HepG2 (cell line): ENCODE results near the gene RAB30. TPM values are rescaled to one million over a fixed set of nuclear protein-coding genes. Genes with fewer than 3 reads are reported as not detected.

Source experiments
- ATAC-seq: fragments of 200-7000 bp; cut with Tn5 transposase; 3 replicates; pipeline ENCODE4 v1.9.1; 2020; ENCODE audit warnings: mild to moderate bottlenecking, moderate library complexity
- BruUV-seq: library from RNA; stranded (reverse); fragments of 400-500 nt; replicated peaks from 2 replicates; lab custom pipeline; 2021; lab: Mats Ljungman, UMichigan
- CTCF ChIA-PET: fragments of 300-600 bp; formaldehyde crosslinking; extraction: SDS; loops from one replicate; lab custom pipeline; 2021; ENCODE audit warnings: low total read pairs, inconsistent platforms, low intra/inter-chr PET ratio; lab: Yijun Ruan, JAX
- POLR2A ChIA-PET: fragments of 350-600 bp; sonication (Branson Sonifier 250); formaldehyde crosslinking; loops from one replicate; lab custom pipeline; 2020; ENCODE audit warnings: antibody characterized with exemption, inconsistent platforms; lab: Yijun Ruan, JAX
- DNase-seq: peaks from one replicate; pipeline ENCODE4 v3.0.0-alpha.2; 2015; ENCODE audit warnings: low spot score
- FAIRE-seq: peaks from 3 replicates; lab custom pipeline; 2011; peaks lifted over from hg19 to GRCh38; lab: Jason Lieb, UNC
- H2AFZ ChIP-seq: one replicate; pipeline ENCODE4 v1.6.1; 2011; ENCODE audit warnings: low read length, inconsistent platforms
- H3K27ac ChIP-seq: fragments of 300-600 bp; 3 replicates; pipeline ENCODE4 v1.8.0; 2011; ENCODE audit warnings: mixed run types, mild to moderate bottlenecking, mixed read lengths, low read length, inconsistent platforms; ENCODE audit not compliant: insufficient read depth; ENCODE audit errors: extremely low read length
- H3K27me3 ChIP-seq, 2 experiments: fragments of 200-600 bp in 1 of 2; 2 replicates in 1 of 2; 3 replicates in 1 of 2; pipeline versions ENCODE4 v1.6.0 to v1.8.0; 2011; ENCODE audit warnings: low read length in 2 of 2, mild to moderate bottlenecking in 2 of 2, moderate library complexity in 2 of 2, inconsistent platforms in 1 of 2; ENCODE audit not compliant: insufficient read depth in 2 of 2, control insufficient read depth in 1 of 2
- H3K36me3 ChIP-seq, 2 experiments: fragments of 200-600 bp in 1 of 2; replicated peaks in 1 of 2; 2 replicates in 1 of 2; 3 replicates in 1 of 2; pipeline versions ENCODE4 v1.5.1 to v1.8.0; 2011; ENCODE audit warnings: low read length in 2 of 2, inconsistent platforms in 1 of 2; ENCODE audit not compliant: insufficient read depth in 2 of 2, control insufficient read depth in 1 of 2
- H3K4me1 ChIP-seq: 2 replicates; pipeline ENCODE4 v1.5.1; 2012; ENCODE audit warnings: low read length, inconsistent platforms; ENCODE audit not compliant: insufficient read depth
- H3K4me2 ChIP-seq: 2 replicates; pipeline ENCODE4 v1.6.0; 2011; ENCODE audit warnings: low read depth, low read length, inconsistent platforms
- H3K4me3 ChIP-seq, 3 experiments: fragments of 200-600 bp in 1 of 3; sonication (generic), shearing (Covaris generic) in 1 of 3; replicated peaks in 1 of 3; 2 replicates each; pipeline ENCODE4 v1.5.1; 2011 to 2016; ENCODE audit warnings: low read length in 3 of 3, inconsistent platforms in 2 of 3, low read depth in 2 of 3, mild to moderate bottlenecking in 2 of 3, control low read depth in 1 of 3, mixed read lengths in 1 of 3; ENCODE audit not compliant: insufficient read depth in 1 of 3
- H3K79me2 ChIP-seq: one replicate; pipeline ENCODE4 v1.6.1; 2011; ENCODE audit warnings: low read length, inconsistent platforms; ENCODE audit not compliant: insufficient read depth
- H3K9ac ChIP-seq: 2 replicates; pipeline ENCODE4 v1.6.0; 2011; ENCODE audit warnings: mild to moderate bottlenecking, low read depth, low read length, inconsistent platforms; ENCODE audit not compliant: insufficient read depth
- H3K9me3 ChIP-seq: 2 replicates; pipeline ENCODE4 v1.5.1; 2012; ENCODE audit warnings: mild to moderate bottlenecking, low read length
- H4K20me1 ChIP-seq: 2 replicates; pipeline ENCODE4 v1.6.0; 2011; ENCODE audit warnings: inconsistent platforms, mild to moderate bottlenecking, low read length, moderate library complexity; ENCODE audit not compliant: insufficient read depth
- KDM3A ChIP-seq: IDR thresholded peaks from 2 replicates; pipeline ENCODE4 v1.6.1; 2018; ENCODE audit warnings: low read depth, missing compliant biosample characterization
- MLLT10 ChIP-seq: sonication (generic); formaldehyde crosslinking; IDR thresholded peaks from 2 replicates; pipeline ENCODE4 v1.4.0; 2020; ENCODE audit warnings: missing genetic modification reagents
- MTF1 ChIP-seq: sonication (generic); formaldehyde crosslinking; IDR thresholded peaks from 2 replicates; pipeline ENCODE4 v1.5.0; 2020; ENCODE audit warnings: missing genetic modification reagents
- YEATS2 ChIP-seq: sonication (generic); formaldehyde crosslinking; IDR thresholded peaks from 2 replicates; pipeline ENCODE4 v1.4.0; 2020; ENCODE audit warnings: missing genetic modification reagents, borderline replicate concordance
- ZNF282 ChIP-seq: fragments of 450-650 bp; IDR thresholded peaks from 2 replicates; pipeline ENCODE4 v1.6.1; 2018; ENCODE audit not compliant: partially characterized antibody
- ZNF382 ChIP-seq: sonication (generic); formaldehyde crosslinking; IDR thresholded peaks from 2 replicates; pipeline ENCODE4 v1.5.0; 2020; ENCODE audit warnings: missing genetic modification reagents, mild to moderate bottlenecking, borderline replicate concordance
- ZNF543 ChIP-seq: sonication (generic); formaldehyde crosslinking; IDR thresholded peaks from 2 replicates; pipeline ENCODE4 v1.4.0; 2020; ENCODE audit warnings: mild to moderate bottlenecking, missing genetic modification reagents
- ZNF616 ChIP-seq: sonication (generic); formaldehyde crosslinking; IDR thresholded peaks from 2 replicates; pipeline ENCODE4 v1.5.0; 2020; ENCODE audit warnings: low read depth, mild to moderate bottlenecking, missing genetic modification reagents
- ZNF713 ChIP-seq: sonication (generic); formaldehyde crosslinking; IDR thresholded peaks from 2 replicates; pipeline ENCODE4 v1.4.0; 2020; ENCODE audit warnings: mild to moderate bottlenecking, missing genetic modification reagents
- WGBS: methylation state at CpG from one replicate; pipeline ENCODE4 v1.1.6; 2017; ENCODE audit warnings: low lambda C conversion rate; 5-methylcytosine and 5-hydroxymethylcytosine counted together
- in situ Hi-C: cut with HindIII; loops from 2 replicates; pipeline ENCODE4 v1.10.0; 2017; ENCODE audit warnings: low pct_unique_long_range_greater_than_20kb; ENCODE audit not compliant: extremely low pct_ligation_motif_present
- intact Hi-C: fragments of 100-400 bp; cut with micrococcal nuclease; formaldehyde crosslinking; loops from one replicate; pipeline ENCODE4 v1.10.0; 2022; ENCODE audit not compliant: unreplicated experiment
- polyA plus RNA-seq, 8 experiments: library from polyadenylated mRNA; depleted of rRNA in 3 of 8; stranded (reverse) in 7 of 8; unstranded in 1 of 8; fragments of >200 nt; fragmentation: Illumina TruSeq in 4 of 8; extraction: Trizol in 4 of 8; gene quantifications; 2 replicates each; pipeline versions ENCODE4 v1.2.1 to v1.2.3, GENCODE V29; 2011 to 2016; ENCODE audit warnings: low read depth in 4 of 8, missing spikeins in 1 of 8, mixed read lengths in 1 of 8; ENCODE audit not compliant: insufficient read depth in 1 of 8
- total RNA-seq, 5 experiments: library from RNA; depleted of rRNA; stranded (reverse); fragments of >200 nt; fragmentation: Illumina TruSeq; extraction: Trizol; gene quantifications; 2 replicates each; pipeline ENCODE4 v1.2.3, GENCODE V29; 2016; ENCODE audit warnings: low read depth in 1 of 5
- TF ChIP-seq, protein P1 (sequence below): sonication (generic); formaldehyde crosslinking; IDR thresholded peaks from 2 replicates; pipeline ENCODE4 v1.9.0; 2022; ENCODE audit warnings: low read depth, missing genetic modification reagents
- TF ChIP-seq, protein P2 (sequence below): IDR thresholded peaks from 2 replicates; pipeline ENCODE4 v1.6.1; 2016; ENCODE audit warnings: missing compliant biosample characterization, missing genetic modification reagents, borderline replicate concordance
- TF ChIP-seq, protein P3 (sequence below): sonication (generic); formaldehyde crosslinking; IDR thresholded peaks from 2 replicates; pipeline ENCODE4 v1.5.1; 2020; ENCODE audit warnings: mild to moderate bottlenecking, moderate library complexity, missing genetic modification reagents

The RAB30 gene
- total and polyA plus RNA-seq, 2 of the 13 experiments (the other 11 are each of a cell fraction or from before 2014, with no cell fraction given): 3.7 to 5.0 TPM

DNA sequence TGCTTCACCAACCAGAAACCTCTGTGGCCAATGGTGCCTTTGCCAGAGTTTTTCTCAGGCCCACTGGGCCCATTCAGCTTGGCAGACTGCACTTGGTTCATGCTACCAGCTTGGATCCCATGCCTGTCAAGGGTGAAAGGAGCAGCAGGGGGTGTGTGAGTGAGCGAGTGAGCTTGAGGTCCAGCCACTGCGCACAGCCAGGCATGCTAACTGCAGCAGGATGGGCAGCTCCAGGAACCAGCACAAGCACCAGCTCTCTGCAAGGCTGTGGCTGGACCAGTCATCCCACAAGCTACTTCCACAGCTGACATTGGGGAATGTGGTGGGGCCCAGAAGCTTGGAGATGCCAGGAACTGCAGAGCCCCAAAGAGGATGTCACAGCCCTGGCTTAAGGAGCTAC is 129.3 kb downstream of the RAB30 start:
- TF ChIP-seq, protein P1, sequence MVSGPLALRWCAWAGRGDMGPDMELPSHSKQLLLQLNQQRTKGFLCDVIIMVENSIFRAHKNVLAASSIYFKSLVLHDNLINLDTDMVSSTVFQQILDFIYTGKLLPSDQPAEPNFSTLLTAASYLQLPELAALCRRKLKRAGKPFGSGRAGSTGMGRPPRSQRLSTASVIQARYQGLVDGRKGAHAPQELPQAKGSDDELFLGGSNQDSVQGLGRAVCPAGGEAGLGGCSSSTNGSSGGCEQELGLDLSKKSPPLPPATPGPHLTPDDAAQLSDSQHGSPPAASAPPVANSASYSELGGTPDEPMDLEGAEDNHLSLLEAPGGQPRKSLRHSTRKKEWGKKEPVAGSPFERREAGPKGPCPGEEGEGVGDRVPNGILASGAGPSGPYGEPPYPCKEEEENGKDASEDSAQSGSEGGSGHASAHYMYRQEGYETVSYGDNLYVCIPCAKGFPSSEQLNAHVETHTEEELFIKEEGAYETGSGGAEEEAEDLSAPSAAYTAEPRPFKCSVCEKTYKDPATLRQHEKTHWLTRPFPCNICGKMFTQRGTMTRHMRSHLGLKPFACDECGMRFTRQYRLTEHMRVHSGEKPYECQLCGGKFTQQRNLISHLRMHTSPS (CRISPR knock-in tag): no peak
- TF ChIP-seq ZNF616 (CRISPR knock-in tag): peak; percentile 87
- ChIA-PET POLR2A (no interaction called here), CTCF (no interaction called here)
- H3K27me3 ChIP-seq: no peaks in the 10 kb centered on the region
- intact Hi-C loops (no loop called here), in situ Hi-C loops (no loop called here)
- no CpG with 5 or more reads among the region's 2 CpGs for WGBS
- H3K4me1 ChIP-seq: peaks cover 31% of the 10 kb centered on the region
- no peak for FAIRE-seq
- H3K79me2 ChIP-seq: no peaks in the 10 kb centered on the region
- H3K9ac ChIP-seq: no peak overlapping the region
- H2AFZ ChIP-seq: no peak overlapping the region
- 0 out of 3 replicates have a peak, but pooled peaks have one; percentile 14 for ATAC-seq
- no peaks in the 10 kb centered on the region for H3K36me3 ChIP-seq
- no peak overlapping the region for H3K4me3 ChIP-seq
- no peak for DNase-seq
- H3K4me2 ChIP-seq: no peak overlapping the region
- no peak overlapping the region for H3K27ac ChIP-seq
- no TSS peak for BruUV-seq
- no peaks in the 10 kb centered on the region for H4K20me1 ChIP-seq
- no peaks in the 10 kb centered on the region for H3K9me3 ChIP-seq

DNA sequence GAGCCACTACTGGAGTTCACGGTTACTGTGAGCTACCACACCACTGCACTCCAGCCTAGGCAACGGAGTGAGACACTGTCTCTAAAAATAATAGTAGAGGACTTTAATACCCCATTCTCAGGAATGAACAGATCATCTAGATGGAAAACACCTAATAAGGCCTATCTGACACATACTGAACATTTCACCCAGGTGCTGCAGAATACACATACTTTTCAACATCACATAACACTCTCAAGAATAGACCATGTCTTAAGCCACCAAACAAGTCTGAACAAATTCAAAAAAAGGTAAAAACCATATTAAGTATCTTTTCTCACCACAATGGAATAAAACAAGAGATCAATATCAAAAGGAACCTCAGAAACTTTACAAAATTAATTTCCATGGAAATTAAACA is 132.2 kb downstream of the RAB30 start:
- Histone ChIP-seq H3K4me2 (no peak overlapping the region), H3K79me2 (no peaks in the 10 kb centered on the region), H3K27ac (no peak overlapping the region), H3K4me3 (no peak overlapping the region), H3K36me3 (no peaks in the 10 kb centered on the region), H3K4me1 (peaks cover 20% of the 10 kb centered on the region), H3K27me3 (no peaks in the 10 kb centered on the region), H3K9ac (no peak overlapping the region), H3K9me3 (no peaks in the 10 kb centered on the region), H4K20me1 (no peaks in the 10 kb centered on the region), H2AFZ (no peak overlapping the region)
- 82% methylated on average over 2 of the region's 2 CpGs for WGBS
- CTCF ChIA-PET: no interaction called here
- FAIRE-seq (no peak), DNase-seq (no peak), ATAC-seq (no peak)
- POLR2A ChIA-PET: no interaction called here
- intact Hi-C loops (no loop called here), in situ Hi-C loops (no loop called here)
- BruUV-seq: no TSS peak
- TF ChIP-seq ZNF713 (no peak), ZNF382 (CRISPR knock-in tag) (no peak), MTF1 (CRISPR knock-in tag) (no peak), ZNF543 (CRISPR knock-in tag) (no peak), ZNF282 (no peak), KDM3A (CRISPR knock-in tag) (no peak), YEATS2 (CRISPR knock-in tag) (no peak), MLLT10 (CRISPR knock-in tag) (no peak)
- TF ChIP-seq, protein P2, sequence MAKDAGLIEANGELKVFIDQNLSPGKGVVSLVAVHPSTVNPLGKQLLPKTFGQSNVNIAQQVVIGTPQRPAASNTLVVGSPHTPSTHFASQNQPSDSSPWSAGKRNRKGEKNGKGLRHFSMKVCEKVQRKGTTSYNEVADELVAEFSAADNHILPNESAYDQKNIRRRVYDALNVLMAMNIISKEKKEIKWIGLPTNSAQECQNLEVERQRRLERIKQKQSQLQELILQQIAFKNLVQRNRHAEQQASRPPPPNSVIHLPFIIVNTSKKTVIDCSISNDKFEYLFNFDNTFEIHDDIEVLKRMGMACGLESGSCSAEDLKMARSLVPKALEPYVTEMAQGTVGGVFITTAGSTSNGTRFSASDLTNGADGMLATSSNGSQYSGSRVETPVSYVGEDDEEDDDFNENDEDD: no peak
- TF ChIP-seq, protein P3, sequence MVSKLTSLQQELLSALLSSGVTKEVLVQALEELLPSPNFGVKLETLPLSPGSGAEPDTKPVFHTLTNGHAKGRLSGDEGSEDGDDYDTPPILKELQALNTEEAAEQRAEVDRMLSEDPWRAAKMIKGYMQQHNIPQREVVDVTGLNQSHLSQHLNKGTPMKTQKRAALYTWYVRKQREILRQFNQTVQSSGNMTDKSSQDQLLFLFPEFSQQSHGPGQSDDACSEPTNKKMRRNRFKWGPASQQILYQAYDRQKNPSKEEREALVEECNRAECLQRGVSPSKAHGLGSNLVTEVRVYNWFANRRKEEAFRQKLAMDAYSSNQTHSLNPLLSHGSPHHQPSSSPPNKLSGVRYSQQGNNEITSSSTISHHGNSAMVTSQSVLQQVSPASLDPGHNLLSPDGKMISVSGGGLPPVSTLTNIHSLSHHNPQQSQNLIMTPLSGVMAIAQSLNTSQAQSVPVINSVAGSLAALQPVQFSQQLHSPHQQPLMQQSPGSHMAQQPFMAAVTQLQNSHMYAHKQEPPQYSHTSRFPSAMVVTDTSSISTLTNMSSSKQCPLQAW: no peak
